Measurements from ENCODE around the gene STOML3. TPM values are rescaled to one million over a fixed set of nuclear protein-coding genes. Genes with fewer than 3 reads are reported as not detected.
"Not testable (repeated sequence)": the region's sequence is repeated elsewhere in the genome, so short reads cannot be mapped to it uniquely, and the experiment has no call there.

STOML3 gene
- total RNA-seq, 2 experiments from 2014 or later = not detected

DNA sequence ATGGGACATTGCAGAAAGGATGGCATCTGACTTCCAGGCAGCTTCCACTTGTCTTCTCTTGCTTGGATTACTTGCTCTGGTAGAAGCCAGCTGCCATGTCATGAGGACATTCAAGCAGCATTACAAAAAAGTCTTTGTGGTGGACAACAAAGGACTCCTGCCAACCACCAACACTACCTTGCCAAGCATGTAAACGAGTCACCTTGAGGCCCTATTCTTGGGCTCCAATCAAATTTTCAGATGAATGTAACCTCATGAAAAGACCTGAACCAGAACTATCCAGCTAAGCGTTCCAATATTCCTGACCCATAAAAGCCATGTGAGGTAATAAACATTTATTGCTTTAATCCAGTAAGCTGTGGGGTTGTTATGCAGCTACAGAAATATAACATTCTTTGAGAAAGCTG is 34.8 kb upstream of the STOML3 start:
- intact Hi-C loops (cut with micrococcal nuclease) = no loop called here
- Mint-ChIP-seq H3K27ac (no peak overlapping the region), H3K27me3 (ENCODE audit: low read depth) (no peaks in the 10 kb centered on the region), H3K36me3 (ENCODE audit: low read depth) (peaks cover 39% of the 10 kb centered on the region), H3K4me3 (no peak overlapping the region), H3K9me3 (no peaks in the 10 kb centered on the region), H3K4me1 (ENCODE audit: low read depth) (no peaks in the 10 kb centered on the region)
- CTCF ChIA-PET = interaction anchor here (1.0 to 3.0 kb wide), 2 partner anchors 9 to 587 kb away, joined by 3 to 13 read pairs; no protein-coding TSS in a partner anchor
- no peak for DNase-seq

DNA sequence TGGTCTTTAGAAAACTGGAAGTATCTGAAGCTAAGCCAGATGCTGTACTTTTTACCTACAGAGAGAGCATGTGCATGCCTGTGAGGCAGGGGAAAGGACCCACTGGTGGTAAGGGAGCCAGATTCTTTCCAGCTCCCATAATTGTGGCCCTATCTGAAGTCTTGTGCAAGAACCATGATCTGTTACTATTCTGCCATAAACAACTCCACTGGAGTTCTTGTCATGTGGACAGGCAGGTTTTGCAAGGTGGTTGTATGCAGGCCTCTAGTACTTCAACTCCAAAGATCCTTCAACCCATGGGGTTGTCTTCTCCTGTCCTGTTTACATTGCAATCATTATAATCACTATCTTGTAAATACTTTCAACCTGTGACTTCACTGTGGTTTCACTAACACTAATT is 33.1 kb upstream of the STOML3 start:
- intact Hi-C loops (cut with micrococcal nuclease) = no loop called here
- Mint-ChIP-seq H3K36me3 (ENCODE audit: low read depth) (peaks cover 41% of the 10 kb centered on the region), H3K4me3 (no peak overlapping the region), H3K9me3 (no peaks in the 10 kb centered on the region), H3K4me1 (ENCODE audit: low read depth) (no peaks in the 10 kb centered on the region), H3K27ac (no peak overlapping the region), H3K27me3 (ENCODE audit: low read depth) (no peaks in the 10 kb centered on the region)
- CTCF ChIA-PET = no interaction called here
- DNase-seq = no peak

DNA sequence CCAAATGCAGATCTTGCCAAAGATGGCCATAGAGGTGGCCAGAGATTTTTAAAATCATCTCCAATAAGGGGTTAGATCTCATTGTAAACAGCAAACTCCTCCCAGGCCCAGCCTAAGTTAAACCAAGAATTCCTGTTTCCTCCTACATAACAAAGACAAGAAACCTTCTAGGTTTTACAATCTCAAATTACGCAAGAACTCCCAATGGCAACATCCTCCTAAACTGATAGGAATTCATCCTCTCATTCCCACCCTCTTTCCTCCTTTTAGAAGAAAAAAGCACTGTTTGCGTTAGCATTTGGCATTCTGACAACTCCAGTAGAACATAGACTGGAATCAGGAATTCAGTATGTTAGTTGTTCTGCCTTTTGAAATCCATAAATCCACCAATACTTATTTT is 32.7 kb upstream of the STOML3 start:
- no peaks in the 10 kb centered on the region for H3K27me3 Mint-ChIP-seq (ENCODE audit: low read depth)
- CTCF ChIA-PET = no interaction called here
- intact Hi-C loops (cut with micrococcal nuclease) = no loop called here
- no peak overlapping the region for H3K4me3 Mint-ChIP-seq
- no peak overlapping the region for H3K27ac Mint-ChIP-seq
- DNase-seq = no peak
- no peaks in the 10 kb centered on the region for H3K4me1 Mint-ChIP-seq (ENCODE audit: low read depth)
- peaks cover 44% of the 10 kb centered on the region for H3K36me3 Mint-ChIP-seq (ENCODE audit: low read depth)
- no peaks in the 10 kb centered on the region for H3K9me3 Mint-ChIP-seq

DNA sequence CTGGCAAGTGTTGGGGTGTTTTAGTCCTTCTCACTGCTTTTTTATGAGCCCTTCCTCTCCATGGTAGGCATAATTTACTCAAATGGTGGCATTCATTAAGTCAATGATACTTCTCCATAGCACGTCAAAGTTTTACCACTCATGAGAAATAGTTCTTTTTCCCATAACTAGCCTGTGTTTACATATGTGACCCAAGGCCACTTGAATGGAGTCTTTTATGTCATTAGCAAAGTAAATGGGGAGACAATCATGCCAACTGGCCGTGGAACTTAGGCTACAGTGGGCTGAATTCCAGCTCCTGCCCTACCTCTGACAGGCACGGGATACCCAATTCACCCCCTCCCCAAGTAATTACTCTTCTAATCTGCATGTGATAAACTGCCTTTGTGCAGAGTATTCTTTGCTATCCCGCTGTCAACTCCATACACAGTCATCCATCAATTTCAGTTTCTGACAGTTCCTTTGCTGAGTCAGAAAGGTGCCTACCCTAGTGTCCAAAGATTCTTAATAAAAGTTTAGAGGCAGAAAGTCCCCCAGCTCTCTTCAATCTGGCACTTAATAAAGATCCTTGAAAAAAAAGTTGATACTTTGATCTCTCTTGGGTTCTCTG is 30.3 kb upstream of the STOML3 start:
- no peaks in the 10 kb centered on the region for H3K9me3 Mint-ChIP-seq
- H3K4me3 Mint-ChIP-seq = no peak overlapping the region
- intact Hi-C loops (cut with micrococcal nuclease) = no loop called here
- H3K27me3 Mint-ChIP-seq (ENCODE audit: low read depth) = no peaks in the 10 kb centered on the region
- H3K4me1 Mint-ChIP-seq (ENCODE audit: low read depth) = peaks cover 6% of the 10 kb centered on the region
- peaks cover 41% of the 10 kb centered on the region for H3K36me3 Mint-ChIP-seq (ENCODE audit: low read depth)
- CTCF ChIA-PET = interaction anchor here (0.6 kb wide), 1 partner anchor 30 kb away, joined by 3 read pairs; no protein-coding TSS in a partner anchor
- DNase-seq = no peak
- no peak overlapping the region for H3K27ac Mint-ChIP-seq

DNA sequence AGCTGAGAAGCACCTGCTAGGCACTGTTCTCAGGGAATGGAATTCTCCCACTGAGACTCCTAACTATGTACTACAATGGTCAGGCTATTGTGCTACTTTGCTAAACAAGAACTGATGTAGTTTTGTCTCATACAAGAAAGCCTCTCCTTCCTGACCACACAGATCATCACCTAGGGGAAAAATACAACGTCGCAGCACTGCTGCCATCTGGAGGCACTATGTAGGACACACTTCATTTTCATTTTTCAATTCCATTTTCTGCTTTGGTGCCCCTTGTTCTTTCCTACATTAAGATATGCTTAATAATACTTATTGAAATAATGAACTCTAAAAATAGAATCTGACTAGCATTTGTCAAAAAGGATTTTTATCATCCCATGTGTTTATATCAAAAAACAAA is 26.2 kb upstream of the STOML3 start:
- DNase-seq = peak; percentile 19
- peaks cover 6% of the 10 kb centered on the region for H3K4me1 Mint-ChIP-seq (ENCODE audit: low read depth)
- CTCF ChIA-PET = interaction anchor here (0.7 to 3.5 kb wide), 4 partner anchors 10 to 34 kb away, joined by 3 to 13 read pairs (median 4); no protein-coding TSS in a partner anchor
- H3K9me3 Mint-ChIP-seq = no peaks in the 10 kb centered on the region
- H3K36me3 Mint-ChIP-seq (ENCODE audit: low read depth) = peaks cover 42% of the 10 kb centered on the region
- no peaks in the 10 kb centered on the region for H3K27me3 Mint-ChIP-seq (ENCODE audit: low read depth)
- H3K27ac Mint-ChIP-seq = no peak overlapping the region
- intact Hi-C loops (cut with micrococcal nuclease) = loop anchor here (2.0 to 5.0 kb wide), 2 partner anchors 20 to 94 kb away; no protein-coding TSS in a partner anchor
- no peak overlapping the region for H3K4me3 Mint-ChIP-seq

DNA sequence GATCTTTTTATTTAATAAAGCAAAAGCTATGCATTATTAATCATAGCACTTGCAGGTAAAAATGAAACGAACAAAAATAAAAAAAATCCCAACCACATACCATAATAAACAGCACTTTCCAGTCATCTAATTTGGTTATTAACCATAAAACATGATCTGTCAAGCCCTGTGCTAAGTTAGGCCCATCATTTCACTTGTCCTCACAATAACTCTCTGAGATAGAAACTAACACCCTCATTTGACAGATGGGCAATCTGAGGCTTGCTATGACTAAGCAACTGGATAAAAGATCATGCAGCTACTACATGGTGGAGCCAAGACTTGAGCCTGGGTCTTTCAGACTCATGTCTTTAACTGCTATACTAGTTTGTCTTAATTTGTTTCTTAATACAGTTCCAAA is 25.5 kb upstream of the STOML3 start:
- H3K4me3 Mint-ChIP-seq = no peak overlapping the region
- CTCF ChIA-PET = interaction anchor here (1.4 to 3.5 kb wide), 4 partner anchors 11 to 600 kb away, joined by 3 to 13 read pairs (median 4); no protein-coding TSS in a partner anchor
- no peaks in the 10 kb centered on the region for H3K27me3 Mint-ChIP-seq (ENCODE audit: low read depth)
- no peaks in the 10 kb centered on the region for H3K9me3 Mint-ChIP-seq
- H3K36me3 Mint-ChIP-seq (ENCODE audit: low read depth) = peaks cover 41% of the 10 kb centered on the region
- intact Hi-C loops (cut with micrococcal nuclease) = loop anchor here (2.0 to 5.0 kb wide), 2 partner anchors 21 to 94 kb away; no protein-coding TSS in a partner anchor
- H3K4me1 Mint-ChIP-seq (ENCODE audit: low read depth) = peaks cover 6% of the 10 kb centered on the region
- DNase-seq = no peak
- no peak overlapping the region for H3K27ac Mint-ChIP-seq

DNA sequence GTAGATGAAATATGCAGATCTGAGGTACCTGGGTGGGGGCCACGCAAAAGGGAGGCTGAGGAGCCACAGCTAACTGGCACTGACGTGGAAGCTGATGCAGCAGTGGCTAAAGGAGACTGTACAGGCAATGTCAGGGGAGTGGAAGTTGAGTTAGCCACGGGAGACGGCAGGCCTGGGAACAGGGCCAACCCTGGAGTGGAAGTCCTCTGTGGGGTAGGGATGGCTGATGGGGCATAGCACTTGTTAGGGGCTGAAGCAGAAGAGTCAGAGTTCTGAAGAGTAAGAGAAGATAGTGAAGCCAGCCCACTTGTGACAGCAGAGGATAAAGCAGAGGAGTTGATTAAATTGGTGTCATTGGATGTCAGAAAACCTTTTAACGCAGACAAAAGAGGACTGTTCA is 22.8 kb upstream of the STOML3 start:
- Mint-ChIP-seq H3K27ac (no peak overlapping the region), H3K9me3 (no peaks in the 10 kb centered on the region), H3K4me3 (no peak overlapping the region), H3K4me1 (ENCODE audit: low read depth) (peaks cover 6% of the 10 kb centered on the region), H3K36me3 (ENCODE audit: low read depth) (peaks cover 52% of the 10 kb centered on the region), H3K27me3 (ENCODE audit: low read depth) (no peaks in the 10 kb centered on the region)
- DNase-seq = no peak
- CTCF ChIA-PET = no interaction called here
- intact Hi-C loops (cut with micrococcal nuclease) = no loop called here

DNA sequence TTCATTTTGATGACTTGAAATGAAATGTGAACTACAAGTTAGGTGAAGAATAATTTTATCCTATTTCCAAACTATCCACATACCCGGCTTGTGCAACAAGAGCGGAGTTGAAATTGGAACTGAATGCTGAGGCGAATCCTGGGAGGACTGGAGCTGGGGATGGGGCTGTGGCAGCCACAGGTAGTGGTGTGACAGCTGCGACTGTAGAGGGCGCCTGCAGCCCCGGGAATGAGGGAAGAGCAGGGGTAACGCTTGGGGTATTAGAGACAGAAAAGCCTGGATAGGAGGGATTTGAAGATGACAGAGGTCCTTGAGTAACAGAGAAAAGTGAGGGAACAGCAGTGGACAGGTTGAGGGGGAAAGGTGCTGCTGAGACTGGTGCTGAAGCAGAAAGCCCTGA is 22.0 kb upstream of the STOML3 start:
- intact Hi-C loops (cut with micrococcal nuclease) = no loop called here

DNA sequence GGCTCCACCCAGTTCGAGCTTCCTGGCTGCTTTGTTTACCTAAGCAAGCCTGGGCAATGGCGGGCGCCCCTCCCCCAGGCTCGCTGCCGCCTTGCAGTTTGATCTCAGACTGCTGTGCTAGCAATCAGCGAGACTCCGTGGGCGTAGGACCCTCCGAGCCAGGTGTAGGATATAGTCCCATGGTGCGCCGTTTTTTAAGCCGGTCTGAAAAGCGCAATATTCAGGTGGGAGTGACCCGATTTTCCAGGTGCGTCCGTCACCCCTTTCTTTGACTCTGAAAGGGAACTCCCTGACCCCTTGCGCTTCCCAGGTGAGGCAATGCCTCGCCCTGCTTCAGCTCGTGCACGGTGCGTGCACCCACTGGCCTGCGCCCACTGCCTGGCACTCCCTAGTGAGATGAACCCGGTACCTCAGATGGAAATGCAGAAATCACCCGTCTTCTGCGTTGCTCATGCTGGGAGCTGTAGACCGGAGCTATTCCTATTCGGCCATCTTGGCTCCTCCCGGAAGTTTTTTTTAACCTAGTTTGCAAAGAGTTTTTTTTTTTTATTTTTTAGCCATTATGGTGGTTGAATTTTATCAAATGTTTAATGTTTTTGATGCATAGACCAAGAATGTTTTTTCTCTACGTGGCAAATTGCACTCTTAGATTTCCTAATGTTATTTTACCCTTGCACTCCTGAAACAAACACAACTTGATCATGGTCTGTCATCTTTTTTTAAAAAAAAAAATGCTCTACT is 15.9 kb upstream of the STOML3 start:
- peaks cover 28% of the 10 kb centered on the region for H3K36me3 Mint-ChIP-seq (ENCODE audit: low read depth)
- CTCF ChIA-PET; H3K27ac Mint-ChIP-seq; H3K9me3 Mint-ChIP-seq; H3K27me3 Mint-ChIP-seq (ENCODE audit: low read depth); DNase-seq; H3K4me3 Mint-ChIP-seq; H3K4me1 Mint-ChIP-seq (ENCODE audit: low read depth); intact Hi-C loops (cut with micrococcal nuclease): not testable (repeated sequence)

More for the DNA sequence above, 22.0 kb upstream of the STOML3 start:
- H3K4me3 Mint-ChIP-seq = no peak overlapping the region
- no peak for DNase-seq
- H3K27me3 Mint-ChIP-seq (ENCODE audit: low read depth) = no peaks in the 10 kb centered on the region
- H3K36me3 Mint-ChIP-seq (ENCODE audit: low read depth) = peaks cover 54% of the 10 kb centered on the region
- H3K27ac Mint-ChIP-seq = no peak overlapping the region
- H3K4me1 Mint-ChIP-seq (ENCODE audit: low read depth) = peaks cover 6% of the 10 kb centered on the region
- CTCF ChIA-PET = no interaction called here
- no peaks in the 10 kb centered on the region for H3K9me3 Mint-ChIP-seq

DNA sequence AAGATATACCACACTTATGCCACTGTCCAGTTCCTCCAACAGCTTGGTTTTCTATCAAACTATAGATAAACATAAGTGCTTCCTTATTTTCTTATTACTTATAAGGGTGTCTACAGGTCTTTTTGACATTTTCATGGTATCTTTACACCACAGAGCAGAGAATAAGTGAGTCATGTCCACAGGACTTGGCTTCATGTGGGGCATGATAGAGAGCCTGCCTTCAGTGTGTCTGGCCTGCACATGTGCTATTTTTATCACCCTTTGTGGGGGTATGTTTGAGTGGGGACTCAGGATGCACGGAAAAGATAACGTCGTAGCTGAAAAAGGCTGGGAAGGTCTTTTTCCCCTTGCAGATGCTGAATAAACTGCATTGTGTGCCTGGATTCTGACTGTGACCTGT is 8.1 kb upstream of the STOML3 start:
- H3K4me3 Mint-ChIP-seq = no peak overlapping the region

DNA sequence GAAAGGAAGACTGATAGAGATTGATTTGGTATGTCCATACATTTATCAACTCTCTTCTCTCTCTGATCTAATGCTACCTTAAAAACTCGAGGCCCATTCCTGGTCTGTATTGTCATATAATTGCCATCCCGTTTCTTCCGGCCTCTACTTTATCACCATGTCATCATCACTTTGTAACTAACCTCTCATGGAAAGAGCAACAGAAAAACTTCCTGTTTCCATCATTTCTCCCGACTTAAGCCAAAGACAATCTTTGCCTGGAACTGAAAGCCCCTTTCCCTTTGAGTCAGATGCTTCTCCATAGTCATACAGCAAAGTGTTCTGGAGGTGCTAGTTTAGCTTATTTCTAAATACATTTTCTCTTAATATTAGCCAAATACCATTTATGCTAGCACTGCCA is 2.8 kb upstream of the STOML3 start:
- Mint-ChIP-seq H3K36me3 (ENCODE audit: low read depth) (no peaks in the 10 kb centered on the region), H3K9me3 (no peaks in the 10 kb centered on the region), H3K4me1 (ENCODE audit: low read depth) (peaks cover 6% of the 10 kb centered on the region), H3K4me3 (no peak overlapping the region), H3K27ac (no peak overlapping the region), H3K27me3 (ENCODE audit: low read depth) (peaks cover 3% of the 10 kb centered on the region)
- no peak for DNase-seq
- intact Hi-C loops (cut with micrococcal nuclease) = no loop called here
- CTCF ChIA-PET = no interaction called here

More for the DNA sequence above, 8.1 kb upstream of the STOML3 start:
- no peaks in the 10 kb centered on the region for H3K27me3 Mint-ChIP-seq (ENCODE audit: low read depth)
- no peaks in the 10 kb centered on the region for H3K36me3 Mint-ChIP-seq (ENCODE audit: low read depth)
- no peak for DNase-seq
- no peak overlapping the region for H3K27ac Mint-ChIP-seq
- no peaks in the 10 kb centered on the region for H3K9me3 Mint-ChIP-seq
- intact Hi-C loops (cut with micrococcal nuclease) = no loop called here
- H3K4me1 Mint-ChIP-seq (ENCODE audit: low read depth) = peaks cover 5% of the 10 kb centered on the region
- CTCF ChIA-PET = no interaction called here

DNA sequence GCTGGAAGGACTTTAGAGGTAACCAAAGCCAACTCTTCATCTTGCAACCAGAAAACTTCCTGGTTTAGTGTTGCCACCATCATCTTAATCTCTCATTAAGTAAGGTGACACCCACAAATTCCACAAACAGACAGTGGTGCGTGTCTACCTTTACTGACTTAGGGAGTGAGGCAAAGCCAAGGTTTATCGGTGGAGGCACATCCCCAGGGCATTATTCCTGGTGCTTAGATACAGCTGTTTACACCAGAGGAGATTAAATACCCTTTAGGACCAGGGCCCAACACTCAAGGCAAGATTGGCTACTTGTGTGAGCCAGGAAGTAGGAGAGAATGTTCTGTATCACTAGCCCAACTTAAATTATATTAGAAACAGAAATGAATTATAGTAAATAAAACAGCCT is 9.5 kb downstream of the STOML3 start:
- intact Hi-C loops (cut with micrococcal nuclease) = no loop called here
- H3K9me3 Mint-ChIP-seq = peaks cover 15% of the 10 kb centered on the region
- H3K27me3 Mint-ChIP-seq (ENCODE audit: low read depth) = no peaks in the 10 kb centered on the region
- CTCF ChIA-PET = interaction anchor here (1.0 to 1.8 kb wide), 2 partner anchors 12 to 66 kb away, joined by 3 to 5 read pairs; no protein-coding TSS in a partner anchor
- H3K4me1 Mint-ChIP-seq (ENCODE audit: low read depth) = no peaks in the 10 kb centered on the region
- no peak overlapping the region for H3K27ac Mint-ChIP-seq
- H3K4me3 Mint-ChIP-seq = no peak overlapping the region
- DNase-seq = no peak
- no peaks in the 10 kb centered on the region for H3K36me3 Mint-ChIP-seq (ENCODE audit: low read depth)

DNA sequence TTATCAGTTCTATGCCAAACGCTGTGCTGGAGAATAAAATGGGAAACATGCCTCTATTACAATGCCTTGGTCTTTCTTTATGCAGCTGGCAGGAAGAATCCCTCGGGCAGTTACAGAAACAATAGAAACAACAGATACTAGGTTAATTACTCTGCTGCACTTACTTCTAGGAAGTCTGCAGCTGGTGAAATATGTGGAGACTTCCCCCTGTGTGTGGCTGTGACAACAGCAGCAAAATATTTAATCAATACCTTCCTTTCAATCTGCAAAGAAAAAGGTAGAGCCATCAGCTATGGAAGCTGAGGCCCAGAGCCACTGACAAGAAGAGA is 9.9 kb downstream of the STOML3 start:
- intact Hi-C loops (cut with micrococcal nuclease) = no loop called here
- H3K27me3 Mint-ChIP-seq (ENCODE audit: low read depth) = no peaks in the 10 kb centered on the region
- no peak overlapping the region for H3K27ac Mint-ChIP-seq
- DNase-seq = no peak
- H3K9me3 Mint-ChIP-seq = peaks cover 15% of the 10 kb centered on the region
- no peaks in the 10 kb centered on the region for H3K36me3 Mint-ChIP-seq (ENCODE audit: low read depth)
- H3K4me3 Mint-ChIP-seq = no peak overlapping the region
- CTCF ChIA-PET = interaction anchor here (1.8 kb wide), 1 partner anchor 11 kb away, joined by 5 read pairs; no protein-coding TSS in a partner anchor
- H3K4me1 Mint-ChIP-seq (ENCODE audit: low read depth) = no peaks in the 10 kb centered on the region

All from activated naive CD4-positive, alpha-beta T cell treated with anti-CD3 and anti-CD28 coated beads for 36 hours (primary cell).